ENCODE data around the gene RIC1.
"Not testable (repeated sequence)": the region's sequence is repeated elsewhere in the genome, so short reads cannot be mapped to it uniquely, and the experiment has no call there.

RIC1 gene

GRCh38 chr9:5630081-5630507 lies 1.2 kb downstream of the RIC1 start:
- peak overlapping the region; percentile 100 for H3K4me3 Mint-ChIP-seq
- peaks cover 1% of the 10 kb centered on the region for H3K9me3 Mint-ChIP-seq
- H3K27ac Mint-ChIP-seq: peak overlapping the region; percentile 98
- ATAC-seq (ENCODE audit: low read depth) (no peak), DNase-seq (ENCODE audit: low spot score in 2 of 2) (no peak)
- H3K27me3 Mint-ChIP-seq: no peaks in the 10 kb centered on the region
- peaks cover 47% of the 10 kb centered on the region for H3K4me1 Mint-ChIP-seq
- H3K36me3 Mint-ChIP-seq: peaks cover 8% of the 10 kb centered on the region

- ATAC-seq (ENCODE audit: low read depth): no peak
- H3K4me3 Mint-ChIP-seq: no peak overlapping the region
- peaks cover 16% of the 10 kb centered on the region for H3K36me3 Mint-ChIP-seq
- H3K9me3 Mint-ChIP-seq: peaks cover 8% of the 10 kb centered on the region
- H3K4me1 Mint-ChIP-seq: peaks cover 49% of the 10 kb centered on the region
- H3K27me3 Mint-ChIP-seq: no peaks in the 10 kb centered on the region
- no peak for DNase-seq (ENCODE audit: low spot score in 2 of 2)
- no peak overlapping the region for H3K27ac Mint-ChIP-seq
These were observed 2.1 kb downstream of the RIC1 start for GRCh38 chr9:5631026-5631425.

- H3K27me3 Mint-ChIP-seq: no peaks in the 10 kb centered on the region
- DNase-seq (ENCODE audit: low spot score in 2 of 2): no peak
- peaks cover 8% of the 10 kb centered on the region for H3K9me3 Mint-ChIP-seq
- no peak overlapping the region for H3K4me3 Mint-ChIP-seq
- H3K4me1 Mint-ChIP-seq: peaks cover 45% of the 10 kb centered on the region
- ATAC-seq (ENCODE audit: low read depth): no peak
- H3K27ac Mint-ChIP-seq: no peak overlapping the region
- H3K36me3 Mint-ChIP-seq: peaks cover 18% of the 10 kb centered on the region
These were observed 3.6 kb downstream of the RIC1 start for GRCh38 chr9:5632540-5632939.

- Mint-ChIP-seq H3K4me3 (no peak overlapping the region), H3K9me3 (peaks cover 10% of the 10 kb centered on the region), H3K4me1 (peaks cover 44% of the 10 kb centered on the region), H3K36me3 (peaks cover 24% of the 10 kb centered on the region), H3K27ac (peak overlapping the region; percentile 14), H3K27me3 (no peaks in the 10 kb centered on the region)
- ATAC-seq (ENCODE audit: low read depth) (no peak), DNase-seq (ENCODE audit: low spot score in 2 of 2) (no peak)
These were observed 4.3 kb downstream of the RIC1 start for GRCh38 chr9:5633243-5633642.

- Mint-ChIP-seq H3K36me3 (peaks cover 40% of the 10 kb centered on the region), H3K4me1 (peaks cover 43% of the 10 kb centered on the region), H3K27ac (peak overlapping the region; percentile 14), H3K27me3 (no peaks in the 10 kb centered on the region), H3K9me3 (peaks cover 22% of the 10 kb centered on the region), H3K4me3 (no peak overlapping the region)
- DNase-seq (ENCODE audit: low spot score in 2 of 2) (no peak), ATAC-seq (ENCODE audit: low read depth) (no peak)
These were observed 6.5 kb downstream of the RIC1 start for GRCh38 chr9:5635390-5635789.

GRCh38 chr9:5639816-5640215 lies 10.9 kb downstream of the RIC1 start:
- ATAC-seq (ENCODE audit: low read depth) (no peak), DNase-seq (ENCODE audit: low spot score in 2 of 2) (no peak)
- Mint-ChIP-seq H3K4me3 (no peak overlapping the region), H3K27me3 (no peaks in the 10 kb centered on the region), H3K27ac (no peak overlapping the region), H3K36me3 (peaks cover 51% of the 10 kb centered on the region), H3K4me1 (peaks cover 25% of the 10 kb centered on the region), H3K9me3 (peaks cover 23% of the 10 kb centered on the region)

GRCh38 chr9:5642170-5642569 lies 13.3 kb downstream of the RIC1 start:
- Mint-ChIP-seq H3K27ac (no peak overlapping the region), H3K36me3 (peaks cover 49% of the 10 kb centered on the region)

GRCh38 chr9:5643005-5643624 lies 14.2 kb downstream of the RIC1 start:
- no peak for ATAC-seq (ENCODE audit: low read depth)
- H3K4me1 Mint-ChIP-seq: peaks cover 33% of the 10 kb centered on the region

More at GRCh38 chr9:5642170-5642569, 13.3 kb downstream of the RIC1 start:
- H3K9me3 Mint-ChIP-seq: peaks cover 19% of the 10 kb centered on the region
- ATAC-seq (ENCODE audit: low read depth) (no peak), DNase-seq (ENCODE audit: low spot score in 2 of 2) (no peak)
- H3K27me3 Mint-ChIP-seq: no peaks in the 10 kb centered on the region
- H3K4me1 Mint-ChIP-seq: peaks cover 34% of the 10 kb centered on the region
- no peak overlapping the region for H3K4me3 Mint-ChIP-seq

GRCh38 chr9:5644501-5644900 lies 15.6 kb downstream of the RIC1 start:
- peaks cover 32% of the 10 kb centered on the region for H3K4me1 Mint-ChIP-seq
- ATAC-seq (ENCODE audit: low read depth) (no peak), DNase-seq (ENCODE audit: low spot score in 2 of 2) (no peak)
- H3K9me3 Mint-ChIP-seq: peaks cover 15% of the 10 kb centered on the region
- H3K4me3 Mint-ChIP-seq: no peak overlapping the region
- H3K27me3 Mint-ChIP-seq: no peaks in the 10 kb centered on the region
- no peak overlapping the region for H3K27ac Mint-ChIP-seq
- H3K36me3 Mint-ChIP-seq: peaks cover 49% of the 10 kb centered on the region

More at GRCh38 chr9:5643005-5643624, 14.2 kb downstream of the RIC1 start:
- DNase-seq (ENCODE audit: low spot score in 2 of 2): no peak
- H3K36me3 Mint-ChIP-seq: peaks cover 49% of the 10 kb centered on the region
- no peaks in the 10 kb centered on the region for H3K27me3 Mint-ChIP-seq
- H3K4me3 Mint-ChIP-seq: no peak overlapping the region
- no peak overlapping the region for H3K27ac Mint-ChIP-seq
- H3K9me3 Mint-ChIP-seq: peaks cover 18% of the 10 kb centered on the region

- DNase-seq (ENCODE audit: low spot score in 2 of 2): no peak
- Mint-ChIP-seq H3K36me3 (peaks cover 46% of the 10 kb centered on the region), H3K4me3 (no peak overlapping the region), H3K9me3 (peaks cover 18% of the 10 kb centered on the region), H3K27ac (no peak overlapping the region), H3K27me3 (no peaks in the 10 kb centered on the region), H3K4me1 (peaks cover 46% of the 10 kb centered on the region)
- ATAC-seq (ENCODE audit: low read depth): no peak
These were observed 17.2 kb downstream of the RIC1 start for GRCh38 chr9:5646116-5646515.

GRCh38 chr9:5650356-5651105 lies 21.6 kb downstream of the RIC1 start:
- Mint-ChIP-seq H3K27ac (no peak overlapping the region), H3K27me3 (no peaks in the 10 kb centered on the region), H3K4me3 (no peak overlapping the region), H3K36me3 (peaks cover 57% of the 10 kb centered on the region), H3K9me3 (peaks cover 24% of the 10 kb centered on the region), H3K4me1 (peaks cover 39% of the 10 kb centered on the region)
- ATAC-seq (ENCODE audit: low read depth) (no peak), DNase-seq (ENCODE audit: low spot score in 2 of 2) (no peak)

- H3K4me3 Mint-ChIP-seq: no peak overlapping the region
- ATAC-seq (ENCODE audit: low read depth) (no peak), DNase-seq (ENCODE audit: low spot score in 2 of 2) (no peak)
- H3K27me3 Mint-ChIP-seq: no peaks in the 10 kb centered on the region
- H3K9me3 Mint-ChIP-seq: peaks cover 24% of the 10 kb centered on the region
- H3K4me1 Mint-ChIP-seq: peaks cover 35% of the 10 kb centered on the region
- H3K36me3 Mint-ChIP-seq: peaks cover 55% of the 10 kb centered on the region
- no peak overlapping the region for H3K27ac Mint-ChIP-seq
These were observed 22.3 kb downstream of the RIC1 start for GRCh38 chr9:5651246-5651645.

GRCh38 chr9:5652821-5653220 lies 23.9 kb downstream of the RIC1 start:
- ATAC-seq (ENCODE audit: low read depth) (no peak), DNase-seq (ENCODE audit: low spot score in 2 of 2) (no peak)
- Mint-ChIP-seq H3K4me3 (no peak overlapping the region), H3K27me3 (no peaks in the 10 kb centered on the region), H3K36me3 (peaks cover 51% of the 10 kb centered on the region), H3K9me3 (peaks cover 21% of the 10 kb centered on the region), H3K27ac (no peak overlapping the region), H3K4me1 (peaks cover 28% of the 10 kb centered on the region)

- DNase-seq (ENCODE audit: low spot score in 2 of 2); ATAC-seq (ENCODE audit: low read depth); H3K4me3 Mint-ChIP-seq; H3K27ac Mint-ChIP-seq; H3K27me3 Mint-ChIP-seq: not testable (repeated sequence)
- Mint-ChIP-seq H3K4me1 (peaks cover 48% of the 10 kb centered on the region), H3K36me3 (peaks cover 56% of the 10 kb centered on the region), H3K9me3 (peaks cover 11% of the 10 kb centered on the region)
These were observed 33.9 kb downstream of the RIC1 start for GRCh38 chr9:5662804-5663203.

Data from memory B cell (primary cell).